Loucy (cell line): ENCODE results near the gene ARMC8.

Experiments used
- CTCF ChIP-seq: fragments of 200-600 bp; sonication (generic); conservative IDR thresholded peaks from 2 replicates; pipeline ENCODE4 v1.5.1; 2014; ENCODE audit warnings: mild to moderate bottlenecking, antibody characterized with exemption, low read length
- EZH2phosphoT487 ChIP-seq: fragments of 200-600 bp; IDR thresholded peaks from 2 replicates; pipeline ENCODE4 v1.6.1; 2018; ENCODE audit warnings: antibody characterized with exemption, mild to moderate bottlenecking, moderate library complexity, borderline replicate concordance

GRCh38 chr3:138238711-138239110 is 51.6 kb downstream of the ARMC8 start:
- TF ChIP-seq CTCF (no peak), EZH2phosphoT487 (no peak)
